ENCODE data around the gene ZCWPW2.

ZCWPW2 gene

DNA sequence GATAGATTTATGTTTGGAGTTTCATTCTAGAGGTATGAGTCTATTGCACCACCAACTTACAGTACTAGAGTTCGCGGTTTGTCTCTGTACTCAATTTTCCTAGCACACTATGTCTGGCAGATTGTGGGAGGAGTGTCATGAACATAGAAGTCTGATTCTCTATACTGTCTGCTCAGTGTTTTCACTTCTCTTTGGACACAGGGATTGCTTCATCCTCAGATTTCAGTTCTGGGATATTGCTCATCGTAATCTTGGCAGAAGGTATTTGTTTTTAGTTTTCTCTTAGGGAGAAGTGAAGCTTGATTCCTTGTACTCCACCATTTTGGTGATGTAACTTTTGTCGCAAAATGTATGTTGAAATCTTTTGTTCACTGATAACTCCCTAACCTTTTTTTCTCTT, 27.9 kb downstream of the ZCWPW2 start:
- no peak for DNase-seq (ENCODE audit: low read depth in 3 of 3)

DNA sequence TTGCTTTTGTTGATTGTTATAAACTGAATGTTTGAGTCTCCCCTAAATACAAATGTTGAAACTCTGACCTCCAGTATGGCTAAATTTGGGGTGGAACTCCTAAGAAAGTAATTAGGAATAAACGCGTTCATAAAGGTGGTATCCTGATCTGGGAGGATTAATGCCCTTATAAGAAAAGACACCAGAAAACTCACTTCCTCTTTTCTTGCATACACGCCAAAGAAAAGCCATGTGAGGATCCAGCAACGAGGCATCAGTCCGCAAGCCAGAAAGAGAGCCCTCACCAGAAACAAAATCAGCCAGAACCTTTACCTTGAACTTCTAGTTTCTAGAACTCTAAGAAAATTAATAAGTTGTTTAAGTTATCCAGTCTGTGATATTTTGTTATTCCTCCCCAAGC, 37.5 kb downstream of the ZCWPW2 start:
- no peak for DNase-seq (ENCODE audit: low read depth in 3 of 3)

DNA sequence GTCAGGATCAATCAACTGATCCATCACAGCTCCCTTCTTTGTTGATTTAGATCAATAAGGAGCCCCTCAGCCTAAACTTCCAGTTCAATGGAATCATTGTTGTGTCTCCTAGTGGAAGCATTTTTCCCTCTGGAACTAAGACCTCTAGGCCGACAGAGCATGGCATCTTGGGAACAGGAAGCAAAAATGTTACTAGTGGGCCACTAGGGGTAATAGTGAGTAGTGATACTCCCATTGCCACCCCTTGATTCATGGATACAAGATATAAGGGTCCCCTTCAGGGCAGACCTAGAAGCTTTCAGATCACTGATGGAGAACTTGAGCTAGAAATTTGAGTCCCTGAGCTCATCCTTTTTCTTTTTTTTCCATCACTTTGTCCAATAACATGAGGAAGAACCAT, 40.5 kb downstream of the ZCWPW2 start:
- DNase-seq (ENCODE audit: low read depth in 3 of 3) = no peak

DNA sequence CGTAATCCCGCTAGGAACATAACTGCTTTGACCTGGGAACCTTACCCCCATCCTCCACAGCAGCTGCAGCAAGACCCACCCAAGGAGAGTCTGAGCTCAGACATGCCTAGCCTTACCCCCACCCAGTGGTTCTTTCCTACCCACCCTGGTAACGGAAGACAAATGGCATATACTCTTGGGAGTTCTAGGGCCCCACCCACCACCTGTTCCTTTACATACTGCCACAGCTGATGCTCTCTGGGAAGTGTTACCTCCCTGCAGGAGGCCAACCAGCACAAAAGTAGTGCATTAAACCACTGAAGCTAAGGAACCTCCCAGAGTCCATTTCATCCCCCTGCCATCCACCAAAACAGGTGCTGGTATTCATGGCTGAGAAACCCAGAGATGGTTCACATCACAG, 50.7 kb downstream of the ZCWPW2 start:
- no peak for DNase-seq (ENCODE audit: low read depth in 3 of 3)

DNA sequence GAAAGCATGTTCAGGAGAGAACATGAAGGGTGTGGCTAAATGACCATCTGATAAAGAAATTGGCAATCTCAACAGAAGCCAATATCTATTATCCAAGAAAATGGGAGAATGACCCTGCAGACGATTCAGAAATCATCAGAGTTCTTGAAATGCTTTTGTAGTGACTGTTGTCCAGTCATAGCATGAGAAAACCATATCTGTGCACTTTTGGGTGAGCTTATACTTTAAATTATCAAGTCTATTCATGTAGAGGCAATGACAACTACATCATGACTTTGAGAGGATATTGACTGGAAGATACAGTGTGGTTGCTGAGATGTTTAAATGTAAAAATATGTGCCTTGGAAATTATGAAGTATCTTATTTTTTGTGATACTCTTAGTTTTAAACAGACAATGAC, 57.7 kb downstream of the ZCWPW2 start:
- DNase-seq (ENCODE audit: low read depth in 3 of 3) = no peak

DNA sequence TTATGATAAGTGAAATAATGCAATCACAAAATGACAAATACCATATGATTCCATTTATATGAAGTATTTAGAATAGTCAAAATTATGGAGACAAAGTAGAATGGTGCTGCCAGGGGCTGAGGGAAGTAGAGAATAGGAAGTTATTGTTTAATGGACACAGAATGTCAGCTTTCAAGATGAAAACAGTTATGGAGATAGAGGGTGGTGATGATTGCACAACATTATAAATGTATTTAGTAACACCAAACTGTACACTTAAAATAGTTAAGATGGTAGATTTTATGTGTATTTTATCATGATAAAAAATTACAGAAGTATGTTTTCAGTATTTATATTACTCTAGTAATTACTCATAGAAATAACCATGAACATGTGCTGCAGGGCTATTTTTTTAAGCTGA, 100.9 kb downstream of the ZCWPW2 start:
- DNase-seq (ENCODE audit: low read depth in 3 of 3) = no peak

DNA sequence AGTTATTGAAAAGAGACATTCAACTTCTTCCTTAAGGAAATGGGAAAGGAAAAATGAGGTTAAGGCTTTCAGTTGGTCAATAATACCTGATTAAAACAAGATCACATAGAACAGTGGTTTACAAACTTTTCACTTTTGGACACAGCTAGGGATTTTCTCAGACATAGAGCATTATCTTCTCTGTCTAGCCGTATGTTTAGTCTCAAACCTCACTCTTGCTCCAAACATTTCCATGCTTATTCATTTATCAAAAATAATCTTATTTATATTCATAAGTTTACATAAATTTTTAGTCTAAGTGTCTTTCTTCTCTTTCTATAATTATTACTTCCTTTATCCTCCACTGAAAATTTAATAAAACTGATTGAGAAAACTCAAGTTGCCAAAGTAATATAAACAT, 114.3 kb downstream of the ZCWPW2 start:
- DNase-seq (ENCODE audit: low read depth in 3 of 3) = no peak

DNA sequence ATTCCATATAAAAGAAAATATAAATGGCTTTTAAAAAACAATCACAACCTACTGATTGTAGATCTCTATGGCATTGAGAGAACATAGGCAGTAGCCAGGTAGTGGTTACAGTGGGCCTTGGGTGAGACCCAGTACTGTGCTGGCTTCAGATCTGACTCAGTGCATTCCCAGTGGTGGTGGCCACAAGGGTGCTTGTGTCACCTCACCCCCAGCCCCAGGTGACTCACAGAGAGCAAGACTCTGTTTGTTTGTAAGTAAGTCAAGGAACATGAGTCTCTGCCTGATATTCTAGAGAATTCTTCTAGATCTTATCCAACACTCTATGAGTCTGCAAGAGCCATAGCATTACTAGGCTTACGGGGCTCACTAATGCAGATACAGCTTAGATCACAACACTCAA, 118.9 kb downstream of the ZCWPW2 start:
- no peak for DNase-seq (ENCODE audit: low read depth in 3 of 3)

DNA sequence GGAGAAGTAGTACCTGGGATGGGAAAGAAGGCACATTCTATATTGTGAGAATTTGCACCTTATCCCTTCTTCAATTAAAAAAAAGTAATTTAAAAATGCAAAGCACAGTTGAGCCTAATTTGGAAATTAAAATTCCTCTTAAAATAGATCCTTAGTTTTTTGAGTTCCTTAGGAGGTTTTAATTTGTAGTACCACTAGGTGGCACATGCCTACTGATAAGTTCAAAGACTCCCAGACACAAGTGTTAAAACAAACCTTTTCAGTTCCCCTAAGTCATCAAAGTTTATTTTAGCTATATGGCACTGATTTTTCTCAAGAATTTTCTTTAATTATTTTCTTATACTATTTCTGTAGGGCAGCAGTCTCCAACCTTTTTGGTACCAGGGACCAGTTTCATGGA, 127.7 kb downstream of the ZCWPW2 start:
- DNase-seq (ENCODE audit: low read depth in 3 of 3) = no peak

DNA sequence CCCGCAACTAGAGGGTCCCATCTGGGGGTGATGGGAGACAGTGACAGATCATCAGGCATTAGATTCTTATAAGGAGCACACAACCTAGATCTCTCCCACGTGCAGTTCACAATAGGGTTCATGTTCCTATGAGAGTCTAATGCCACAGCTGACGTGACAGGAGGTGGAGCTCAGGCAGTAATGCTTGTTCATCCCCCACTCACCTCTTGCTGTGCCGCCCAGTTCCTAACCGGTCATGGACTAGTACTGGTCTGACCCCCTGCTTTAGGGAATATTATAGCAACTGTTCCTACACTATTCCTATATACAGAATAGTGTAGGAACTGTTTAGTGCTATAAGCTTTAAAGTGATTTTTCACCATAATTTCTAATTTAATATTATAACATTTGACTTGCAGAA, 128.2 kb downstream of the ZCWPW2 start:
- DNase-seq (ENCODE audit: low read depth in 3 of 3) = no peak

DNA sequence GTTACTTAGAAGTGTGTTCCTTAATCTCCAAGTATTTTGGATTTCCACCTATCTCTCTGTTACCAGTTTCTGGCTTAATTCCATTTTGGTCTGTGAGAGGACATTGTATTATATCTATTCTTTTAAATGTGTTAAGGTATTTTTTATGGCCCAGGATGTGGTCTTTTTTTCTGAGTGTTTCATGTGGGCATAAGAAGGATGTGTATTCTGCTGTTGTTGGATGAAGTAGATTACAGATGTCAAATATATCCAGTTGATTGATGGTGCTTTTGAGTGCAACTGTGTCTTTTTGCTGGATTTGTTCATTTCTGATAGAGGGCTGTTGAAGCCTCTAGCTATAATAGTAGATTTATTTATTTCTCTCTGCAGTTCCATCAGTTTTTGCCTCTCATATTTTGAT, 136.6 kb downstream of the ZCWPW2 start:
- no peak for DNase-seq (ENCODE audit: low read depth in 3 of 3)

DNA sequence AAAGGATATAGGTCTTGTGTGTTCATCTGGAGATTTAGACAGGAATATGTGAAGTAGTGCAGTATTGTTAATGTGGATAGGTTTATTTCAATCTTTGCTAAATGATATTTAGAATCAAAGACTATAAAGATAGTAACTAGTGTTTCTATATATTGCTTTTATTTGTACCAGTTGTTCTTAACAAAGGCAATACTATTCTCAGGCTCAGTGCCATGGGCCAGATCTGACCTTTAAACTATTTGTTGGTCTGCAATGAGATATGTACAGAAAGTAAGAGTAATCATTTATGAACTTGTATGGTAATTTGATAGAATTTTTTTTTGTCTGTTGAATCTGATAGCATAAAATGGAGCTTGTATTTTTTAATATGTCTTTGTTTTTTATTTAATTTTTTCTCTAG, 146.8 kb downstream of the ZCWPW2 start:
- DNase-seq (ENCODE audit: low read depth in 3 of 3) = no peak

DNA sequence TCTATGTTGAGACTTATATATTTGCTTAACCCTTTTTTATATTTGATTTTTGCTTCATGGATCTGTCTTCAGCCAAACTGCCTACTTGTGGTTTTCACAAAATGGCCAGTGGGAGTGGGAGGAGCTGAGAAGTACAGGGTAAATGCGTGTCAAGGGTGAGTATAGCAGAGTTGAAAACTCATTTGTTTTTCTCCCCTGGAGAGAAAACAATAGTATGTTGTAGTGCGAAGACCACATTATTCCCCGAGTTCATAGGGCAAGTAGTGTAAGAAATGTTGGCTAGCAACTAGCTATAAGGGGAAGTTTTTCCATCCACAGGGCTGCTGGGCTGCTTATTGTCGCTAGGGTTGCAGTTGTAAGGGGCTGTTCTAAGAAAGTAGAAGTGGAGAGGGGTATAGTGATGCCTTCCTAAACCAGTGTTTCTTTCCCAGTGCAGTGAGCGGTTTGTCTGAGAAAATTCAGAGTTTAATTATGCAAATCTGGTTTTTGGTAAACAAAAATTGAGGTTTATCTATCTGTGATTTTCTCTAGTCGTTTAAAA, 153.9 kb downstream of the ZCWPW2 start:
- DNase-seq (ENCODE audit: low read depth in 3 of 3) = no peak

DNA sequence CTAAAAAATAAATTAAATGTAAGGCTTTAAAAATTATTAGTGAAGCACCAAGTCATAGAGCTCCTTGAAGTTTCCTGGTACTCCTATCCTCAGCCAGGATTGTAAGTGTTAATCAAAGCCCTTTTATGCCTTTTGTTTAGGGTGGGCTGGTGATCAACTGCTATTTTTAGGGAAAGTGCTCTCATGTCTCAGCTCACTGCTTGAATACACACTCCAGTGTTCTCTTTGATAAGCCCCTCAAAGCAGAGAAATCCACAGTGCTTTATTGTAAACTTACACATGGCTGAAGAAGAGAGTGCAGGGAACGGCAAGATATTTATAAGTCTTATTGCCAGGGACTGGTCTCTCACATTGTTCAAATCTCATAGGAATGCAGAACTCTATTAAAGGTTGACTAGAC, 156.5 kb downstream of the ZCWPW2 start:
- DNase-seq (ENCODE audit: low read depth in 3 of 3) = no peak

DNA sequence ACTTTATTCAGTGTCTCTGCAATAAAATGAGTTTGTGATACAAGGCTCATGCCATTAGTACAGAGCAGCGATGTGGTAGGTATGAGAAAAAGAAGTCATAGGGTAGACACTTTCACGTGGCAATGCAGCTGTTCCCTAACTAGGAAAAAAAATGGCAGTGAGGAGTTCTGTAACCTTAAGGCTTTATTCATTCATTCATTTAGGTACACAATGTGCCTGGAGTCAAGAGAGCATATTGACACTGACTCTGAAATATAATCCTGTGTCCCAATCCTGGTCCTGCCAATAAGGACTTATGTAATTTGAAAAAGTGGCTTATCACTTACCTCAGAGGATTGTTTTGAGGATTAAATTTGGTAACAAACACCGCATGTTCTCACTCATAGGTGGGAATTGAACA, 173.1 kb downstream of the ZCWPW2 start:
- no peak for DNase-seq (ENCODE audit: low read depth in 3 of 3)

DNA sequence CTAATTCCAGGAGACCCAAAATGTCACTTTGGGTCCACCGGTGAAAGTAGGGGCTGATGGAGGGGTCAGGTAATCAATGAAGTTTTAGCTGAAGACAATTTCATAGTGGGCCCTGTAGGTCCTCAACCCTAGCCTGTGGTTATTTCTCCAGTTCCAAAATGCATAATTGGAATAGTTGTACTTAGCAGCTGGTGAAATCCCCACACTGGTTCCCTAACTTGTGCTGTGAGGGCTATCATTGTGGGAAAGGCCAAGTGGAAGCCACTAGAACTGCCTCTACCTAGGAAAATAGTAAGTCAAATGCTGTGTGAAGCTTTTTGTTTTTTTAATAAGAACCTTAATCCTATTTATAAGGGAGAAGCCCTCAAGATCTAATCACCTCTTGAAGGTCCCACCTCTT, 193.8 kb downstream of the ZCWPW2 start:
- DNase-seq (ENCODE audit: low read depth in 3 of 3) = no peak

DNA sequence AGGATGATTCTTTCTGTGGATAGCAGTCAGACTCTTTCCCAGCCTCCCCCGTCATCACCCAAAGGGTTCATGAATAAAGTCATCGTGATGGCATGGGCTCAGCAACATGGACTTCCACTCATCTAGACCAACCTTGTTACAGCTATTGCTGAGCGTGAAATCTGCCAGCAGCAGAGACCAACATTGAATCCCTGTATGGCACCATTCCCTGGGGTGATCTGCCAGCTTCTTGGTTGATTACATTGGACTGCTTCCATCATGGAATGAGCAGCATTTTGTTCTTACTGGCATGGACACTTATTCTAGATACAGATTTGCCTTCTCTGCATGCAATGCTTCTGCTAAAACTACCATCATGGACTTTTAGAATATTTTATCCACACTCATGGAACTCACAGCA, 195.7 kb downstream of the ZCWPW2 start:
- no peak for DNase-seq (ENCODE audit: low read depth in 3 of 3)

DNA sequence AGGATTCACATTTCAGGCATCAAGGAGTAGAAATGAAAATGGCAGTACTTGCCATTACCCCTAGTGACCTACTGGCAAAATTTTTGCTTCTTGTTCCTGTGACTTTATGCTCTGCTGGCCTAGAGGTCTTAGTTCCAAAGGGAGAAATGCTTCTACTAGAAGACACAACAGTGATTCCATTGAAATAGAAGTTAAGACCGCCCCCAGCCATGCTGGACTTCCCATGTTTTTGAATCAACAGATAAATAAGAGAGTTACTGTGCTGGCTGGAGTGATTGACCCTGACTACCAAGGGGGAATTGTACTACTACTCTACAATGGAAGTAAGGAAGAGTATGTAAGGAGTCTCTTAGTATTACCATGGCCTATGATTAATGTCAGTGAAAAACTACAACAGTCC, 196.3 kb downstream of the ZCWPW2 start:
- DNase-seq (ENCODE audit: low read depth in 3 of 3) = no peak

DNA sequence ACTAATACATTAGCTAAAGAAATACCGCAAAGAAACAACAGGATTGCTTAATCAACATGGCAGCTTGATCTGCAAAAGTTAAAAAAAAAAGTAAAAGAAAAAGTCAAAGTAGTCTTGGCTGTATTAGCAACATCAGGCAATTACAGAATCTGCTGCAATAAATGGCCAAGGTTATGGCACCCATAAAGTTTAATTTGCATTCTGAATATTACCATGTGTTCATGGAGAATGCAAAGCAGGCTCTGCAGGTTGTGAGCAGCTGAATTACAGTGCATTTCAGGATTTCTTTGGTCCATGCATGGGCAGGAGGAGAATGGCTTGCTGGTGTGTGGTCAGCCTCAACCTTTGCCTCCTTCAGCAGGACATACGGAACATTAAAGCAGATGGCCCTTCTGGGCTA, 199.2 kb downstream of the ZCWPW2 start:
- no peak for DNase-seq (ENCODE audit: low read depth in 3 of 3)

DNA sequence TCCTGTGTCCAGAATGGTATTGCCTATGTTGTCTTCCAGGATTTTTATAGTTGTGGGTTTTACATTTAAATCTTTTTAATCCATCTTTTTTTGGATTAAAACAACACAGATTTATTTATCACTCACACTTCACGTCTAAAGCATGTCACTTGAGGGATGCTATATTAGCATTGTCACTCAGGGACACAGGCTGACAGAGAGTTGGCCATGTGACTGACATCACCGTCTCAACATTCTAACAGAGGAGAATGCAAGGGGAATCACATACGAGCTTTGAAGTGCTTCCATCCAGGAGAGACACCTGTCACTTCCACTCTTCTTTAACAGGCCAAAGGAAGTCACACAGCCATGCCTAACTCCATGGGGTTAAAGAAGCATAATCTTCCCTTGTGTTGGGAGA, 204.7 kb downstream of the ZCWPW2 start:
- no peak for DNase-seq (ENCODE audit: low read depth in 3 of 3)

DNA sequence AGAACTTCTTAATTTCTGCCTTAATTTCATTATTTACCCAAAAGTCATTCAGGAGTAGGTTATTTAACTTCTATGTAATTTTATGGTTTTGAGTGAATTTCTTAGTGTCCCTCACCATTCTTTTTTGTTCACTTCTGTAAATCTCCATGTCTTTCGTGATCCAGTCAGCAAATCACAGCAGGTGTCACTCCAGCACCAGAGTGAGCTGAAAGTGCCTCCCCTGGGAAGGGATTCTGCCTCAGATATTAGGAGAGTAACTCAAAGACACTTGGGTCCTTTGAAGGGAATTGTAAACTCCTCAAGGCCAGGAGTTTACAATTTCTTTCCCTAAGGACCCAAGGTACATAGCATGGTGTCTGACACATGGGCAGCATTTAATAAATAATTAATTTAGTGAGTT, 207.7 kb downstream of the ZCWPW2 start:
- DNase-seq (ENCODE audit: low read depth in 3 of 3) = no peak

DNA sequence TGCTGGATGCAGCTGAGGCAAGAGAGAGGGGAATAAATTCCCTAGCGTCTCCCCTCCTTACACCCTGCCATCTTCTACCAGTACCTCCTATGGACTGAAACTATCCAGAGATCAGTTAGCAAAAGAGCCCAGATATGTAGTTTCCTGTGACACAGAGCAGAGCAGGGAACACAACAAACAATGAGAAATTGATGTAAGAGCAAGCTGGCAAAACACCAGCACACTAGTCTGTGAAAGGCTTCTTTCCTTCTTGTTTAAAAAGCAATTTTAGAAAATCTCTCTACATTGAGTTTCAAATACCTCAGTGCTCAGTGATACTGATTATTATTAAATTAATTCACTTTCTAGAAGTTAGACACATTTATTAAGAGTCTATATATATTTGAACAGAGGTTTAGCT, 215.7 kb downstream of the ZCWPW2 start:
- DNase-seq (ENCODE audit: low read depth in 3 of 3) = no peak

DNA sequence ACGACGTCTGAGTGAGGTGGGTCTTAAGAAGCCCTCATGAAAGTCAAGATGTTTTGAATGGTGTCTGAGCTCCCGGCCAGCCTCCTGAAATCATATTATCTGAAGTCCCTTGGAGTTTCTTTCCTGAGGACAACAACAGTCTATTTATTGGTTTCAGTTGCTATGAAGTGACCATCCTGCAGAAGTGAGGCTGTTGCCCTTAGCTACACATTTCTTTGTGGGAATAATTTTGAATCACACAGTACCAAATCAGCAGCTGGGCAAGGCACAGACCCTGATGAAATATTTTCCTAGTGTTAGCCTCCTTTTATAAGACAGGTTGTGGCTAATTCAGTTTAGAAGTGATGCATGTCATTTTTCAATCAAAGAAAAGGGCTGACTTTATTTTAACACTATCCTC, 220.8 kb downstream of the ZCWPW2 start:
- no peak for DNase-seq (ENCODE audit: low read depth in 3 of 3)

DNA sequence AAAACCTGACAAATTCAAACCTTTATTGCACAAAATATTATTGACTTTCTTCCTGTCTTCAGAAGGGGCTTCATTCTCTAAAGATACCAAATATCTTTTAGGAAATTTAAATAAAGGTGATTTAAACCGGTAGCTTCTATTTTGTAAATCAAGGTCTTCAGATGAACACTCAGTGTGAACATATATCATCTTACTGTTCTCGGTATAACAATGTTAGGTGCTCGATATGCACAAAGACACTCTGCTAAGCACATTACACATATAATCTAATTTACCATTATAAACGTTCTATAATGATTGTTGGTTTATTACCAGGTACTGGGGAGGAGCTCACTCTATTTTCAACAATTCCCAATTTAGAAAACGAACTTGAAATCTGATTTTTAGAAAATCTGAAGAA, 225.5 kb downstream of the ZCWPW2 start:
- no peak for DNase-seq (ENCODE audit: low read depth in 3 of 3)
